ENCODE data around the gene NEU2.
"Not testable (repeated sequence)": the region's sequence is repeated elsewhere in the genome, so short reads cannot be mapped to it uniquely, and the experiment has no call there.

NEU2 gene

DNA sequence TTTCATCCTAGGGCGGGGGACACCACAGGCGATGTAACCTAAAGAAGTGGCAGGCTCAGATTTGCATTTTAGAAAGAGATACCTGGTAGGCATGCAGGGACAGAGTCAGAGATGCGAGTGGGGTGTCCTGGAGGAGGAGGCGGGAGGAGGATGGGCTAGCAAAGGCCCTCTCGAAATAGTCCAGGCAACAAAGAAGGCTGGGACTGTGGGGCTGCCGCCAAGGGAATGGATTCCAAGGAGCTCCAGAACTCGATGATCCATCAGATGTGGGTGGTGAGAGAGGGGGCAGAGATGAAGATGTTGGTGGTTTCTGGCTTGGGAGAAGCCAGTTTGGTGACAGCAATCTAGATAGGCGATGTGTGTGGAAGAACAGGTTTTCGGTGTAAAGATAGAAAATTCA, 15.2 kb downstream of the NEU2 start:
- Histone ChIP-seq H3K4me3 (ENCODE audit: low read depth, low read length) (no peak overlapping the region), H3K9ac (no peak overlapping the region), H3K27ac (no peak overlapping the region), H3K9me3 (ENCODE audit: control insufficient read depth, low read length) (no peaks in the 10 kb centered on the region), H3K4me2 (ENCODE audit: low read length) (no peak overlapping the region), H3K79me2 (no peaks in the 10 kb centered on the region), H3K4me1 (no peaks in the 10 kb centered on the region), H2AFZ (no peak overlapping the region), H3K36me3 (ENCODE audit: control insufficient read depth, insufficient read depth, low read length) (no peaks in the 10 kb centered on the region), H3K27me3 (ENCODE audit: control insufficient read depth, insufficient read depth, low read length) (no peaks in the 10 kb centered on the region)
- TF ChIP-seq, protein P1, sequence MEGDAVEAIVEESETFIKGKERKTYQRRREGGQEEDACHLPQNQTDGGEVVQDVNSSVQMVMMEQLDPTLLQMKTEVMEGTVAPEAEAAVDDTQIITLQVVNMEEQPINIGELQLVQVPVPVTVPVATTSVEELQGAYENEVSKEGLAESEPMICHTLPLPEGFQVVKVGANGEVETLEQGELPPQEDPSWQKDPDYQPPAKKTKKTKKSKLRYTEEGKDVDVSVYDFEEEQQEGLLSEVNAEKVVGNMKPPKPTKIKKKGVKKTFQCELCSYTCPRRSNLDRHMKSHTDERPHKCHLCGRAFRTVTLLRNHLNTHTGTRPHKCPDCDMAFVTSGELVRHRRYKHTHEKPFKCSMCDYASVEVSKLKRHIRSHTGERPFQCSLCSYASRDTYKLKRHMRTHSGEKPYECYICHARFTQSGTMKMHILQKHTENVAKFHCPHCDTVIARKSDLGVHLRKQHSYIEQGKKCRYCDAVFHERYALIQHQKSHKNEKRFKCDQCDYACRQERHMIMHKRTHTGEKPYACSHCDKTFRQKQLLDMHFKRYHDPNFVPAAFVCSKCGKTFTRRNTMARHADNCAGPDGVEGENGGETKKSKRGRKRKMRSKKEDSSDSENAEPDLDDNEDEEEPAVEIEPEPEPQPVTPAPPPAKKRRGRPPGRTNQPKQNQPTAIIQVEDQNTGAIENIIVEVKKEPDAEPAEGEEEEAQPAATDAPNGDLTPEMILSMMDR (IDR thresholded peaks at IDR 0.05) = no peak

DNA sequence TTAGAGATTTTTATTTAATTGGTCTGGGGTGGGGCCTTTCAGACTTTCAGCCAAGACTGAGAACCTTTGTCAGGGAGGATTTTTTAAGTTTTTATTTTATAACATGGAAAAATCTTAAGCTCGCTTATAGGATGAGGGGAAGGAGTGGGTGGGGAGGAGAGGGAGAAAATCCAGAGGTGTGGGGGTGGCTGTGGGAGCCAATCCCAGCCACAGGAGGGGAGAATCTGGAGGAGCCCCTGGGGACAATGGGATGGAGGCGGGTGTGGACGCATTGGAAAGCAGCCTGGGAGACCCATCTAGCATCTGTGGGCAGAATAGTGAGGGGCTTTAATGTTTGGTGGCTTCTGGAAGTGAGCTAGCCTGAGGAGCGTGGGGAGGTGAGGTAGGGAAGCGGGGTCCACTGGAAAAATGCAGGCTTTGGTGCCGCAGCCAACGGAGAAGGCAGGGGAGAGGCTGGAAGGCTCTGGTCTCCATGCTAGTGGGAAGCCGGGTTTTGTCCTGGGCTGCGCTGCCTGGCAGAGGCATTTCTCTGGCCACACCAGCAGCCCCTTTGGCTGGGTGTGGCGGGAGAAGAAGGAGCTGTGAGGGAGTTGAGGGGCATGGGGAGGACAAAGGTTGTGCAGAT, 16.2 kb downstream of the NEU2 start:
- Histone ChIP-seq H3K36me3 (ENCODE audit: control insufficient read depth, insufficient read depth, low read length) (no peaks in the 10 kb centered on the region), H3K9ac (no peak overlapping the region), H3K4me1 (no peaks in the 10 kb centered on the region), H3K27me3 (ENCODE audit: control insufficient read depth, insufficient read depth, low read length) (no peaks in the 10 kb centered on the region), H3K9me3 (ENCODE audit: control insufficient read depth, low read length) (no peaks in the 10 kb centered on the region), H3K4me2 (ENCODE audit: low read length) (no peak overlapping the region), H3K4me3 (ENCODE audit: low read depth, low read length) (no peak overlapping the region), H3K79me2 (no peaks in the 10 kb centered on the region), H2AFZ (no peak overlapping the region), H3K27ac (no peak overlapping the region)
- TF ChIP-seq, protein P1 (IDR thresholded peaks at IDR 0.05) = no peak

DNA sequence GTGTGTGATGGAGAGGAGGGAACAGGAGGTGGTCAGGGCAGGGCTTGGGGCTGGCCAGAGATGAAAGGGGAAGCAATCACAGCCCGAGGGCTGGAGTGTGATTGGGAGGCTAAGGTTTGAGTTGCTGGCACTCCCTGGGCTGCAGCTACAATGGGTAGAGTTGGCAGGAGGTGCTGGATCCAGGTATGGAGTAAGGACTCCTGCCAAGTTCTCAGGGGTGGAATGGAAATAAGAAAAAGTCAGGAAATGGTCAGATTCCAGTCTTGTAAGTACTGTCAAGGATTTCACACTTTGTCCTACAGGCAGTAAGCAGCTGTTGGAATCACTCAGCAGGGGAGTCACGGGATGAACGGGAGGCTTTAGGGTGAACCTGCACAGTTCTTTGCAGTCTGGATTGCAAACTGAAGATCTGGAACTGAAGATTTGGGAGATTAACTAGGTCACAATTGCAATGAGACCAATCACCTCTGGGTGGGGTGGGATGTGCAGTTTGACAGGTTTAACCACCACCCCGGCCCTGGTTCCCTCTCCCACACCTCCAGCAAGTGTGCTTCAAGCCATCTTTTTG, 16.8 kb downstream of the NEU2 start:
- TF ChIP-seq, protein P1 (IDR thresholded peaks at IDR 0.05) = no peak
- H3K36me3 ChIP-seq (ENCODE audit: control insufficient read depth, insufficient read depth, low read length) = no peaks in the 10 kb centered on the region
- H3K4me3 ChIP-seq (ENCODE audit: low read depth, low read length) = no peak overlapping the region
- no peaks in the 10 kb centered on the region for H3K9me3 ChIP-seq (ENCODE audit: control insufficient read depth, low read length)
- no peaks in the 10 kb centered on the region for H3K79me2 ChIP-seq
- H3K27ac ChIP-seq = no peak overlapping the region
- no peak overlapping the region for H3K9ac ChIP-seq
- H3K4me2 ChIP-seq (ENCODE audit: low read length) = no peak overlapping the region
- H2AFZ ChIP-seq = no peak overlapping the region
- H3K27me3 ChIP-seq (ENCODE audit: control insufficient read depth, insufficient read depth, low read length) = no peaks in the 10 kb centered on the region
- H3K4me1 ChIP-seq = no peaks in the 10 kb centered on the region

DNA sequence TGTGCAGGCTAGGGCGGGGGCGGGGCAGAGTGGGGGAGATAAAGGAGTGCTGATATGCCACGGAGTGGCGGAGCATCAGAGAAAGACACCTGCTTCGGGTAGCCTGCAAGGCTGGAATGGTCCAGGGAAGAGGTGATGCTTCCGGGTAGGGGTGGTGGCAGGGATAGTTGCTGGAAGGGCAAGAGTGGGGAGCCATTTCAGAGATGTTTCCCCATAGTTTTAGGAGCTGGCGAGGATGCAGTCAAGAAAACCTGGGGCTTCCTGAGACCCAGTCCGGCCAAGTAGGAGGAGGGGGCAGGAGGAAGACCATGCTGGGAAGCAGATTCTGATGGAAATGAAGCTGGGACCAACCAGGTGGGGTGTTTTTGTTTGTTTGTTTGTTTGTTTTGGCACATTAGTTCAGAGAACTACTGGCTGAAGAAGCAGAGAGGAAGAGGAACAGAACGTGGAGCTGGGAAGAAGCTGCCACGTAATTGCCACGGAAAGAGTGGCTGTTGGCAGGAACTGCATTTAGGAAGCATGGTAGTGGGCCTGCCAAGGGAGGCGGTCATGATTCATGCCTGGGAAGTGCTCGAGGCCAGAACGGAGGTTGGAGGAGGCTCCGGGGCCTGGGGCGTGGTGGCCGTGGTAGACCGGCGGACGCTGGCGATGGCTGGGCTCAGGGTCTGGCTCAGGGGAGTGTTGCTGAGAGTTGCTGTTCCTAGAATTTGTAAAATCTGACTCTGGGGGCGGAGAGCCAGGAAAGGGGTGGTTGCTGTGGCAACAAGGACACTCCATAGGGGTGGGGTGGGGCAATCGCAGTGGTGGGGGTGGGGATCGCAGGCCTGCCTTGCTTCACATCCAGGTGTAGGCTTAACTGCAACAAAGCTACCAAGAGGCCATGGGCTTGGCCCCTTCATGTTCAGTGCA, 19.0 kb downstream of the NEU2 start:
- Histone ChIP-seq H3K4me1 (no peaks in the 10 kb centered on the region), H3K27ac (no peak overlapping the region), H3K79me2 (no peaks in the 10 kb centered on the region), H3K27me3 (ENCODE audit: control insufficient read depth, insufficient read depth, low read length) (no peaks in the 10 kb centered on the region), H2AFZ (no peak overlapping the region), H3K4me2 (ENCODE audit: low read length) (no peak overlapping the region), H3K36me3 (ENCODE audit: control insufficient read depth, insufficient read depth, low read length) (no peaks in the 10 kb centered on the region), H3K4me3 (ENCODE audit: low read depth, low read length) (no peak overlapping the region), H3K9ac (no peak overlapping the region), H3K9me3 (ENCODE audit: control insufficient read depth, low read length) (no peaks in the 10 kb centered on the region)
- TF ChIP-seq, protein P1 (IDR thresholded peaks at IDR 0.05) = no peak

DNA sequence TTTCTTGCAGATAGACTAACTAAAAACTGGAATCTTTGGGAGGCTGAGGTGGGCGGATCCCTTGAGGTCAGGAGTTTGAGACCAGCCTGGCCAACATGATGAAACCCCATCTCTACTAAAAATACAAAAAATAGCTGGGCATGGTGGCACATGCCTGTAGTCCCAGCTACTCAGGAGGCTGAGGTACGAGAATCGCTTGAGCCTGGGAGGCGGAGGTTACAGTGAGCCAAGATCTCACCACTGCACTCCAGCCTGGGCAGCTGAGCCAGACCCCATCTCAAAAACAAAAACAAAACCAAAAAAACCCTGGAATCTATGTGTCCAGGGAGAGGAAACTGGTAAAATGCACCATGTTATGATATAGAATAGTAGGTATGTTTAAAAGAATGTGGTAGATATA, 20.0 kb downstream of the NEU2 start:
- H3K4me1 ChIP-seq; H3K4me3 ChIP-seq (ENCODE audit: low read depth, low read length); H3K27ac ChIP-seq; H2AFZ ChIP-seq; H3K9me3 ChIP-seq (ENCODE audit: control insufficient read depth, low read length); H3K4me2 ChIP-seq (ENCODE audit: low read length); H3K36me3 ChIP-seq (ENCODE audit: control insufficient read depth, insufficient read depth, low read length); H3K79me2 ChIP-seq; H3K9ac ChIP-seq; H3K27me3 ChIP-seq (ENCODE audit: control insufficient read depth, insufficient read depth, low read length): not testable (repeated sequence)

Data from parathyroid adenoma (tissue), 2 donors.